NCI-H1105 (cell line): ENCODE measurements around the gene LEMD3.
"Not testable (repeated sequence)": the region's sequence is repeated elsewhere in the genome, so short reads cannot be mapped to it uniquely, and the experiment has no call there.

ENCODE experiments used
- DNase-seq: peaks from one replicate; lab custom pipeline; 2025; lab: John Stamatoyannopoulos, UW

LEMD3 gene

GRCh38 chr12:65279369-65280112 is 110.2 kb downstream of the LEMD3 start:
- no peak for DNase-seq

- no peak for DNase-seq
Observed at GRCh38 chr12:65280306-65280705, 110.9 kb downstream of the LEMD3 start.

- no peak for DNase-seq
Observed at GRCh38 chr12:65282840-65283239, 113.5 kb downstream of the LEMD3 start.

GRCh38 chr12:65285532-65285931 is 116.1 kb downstream of the LEMD3 start:
- not testable (repeated sequence) for DNase-seq

- no peak for DNase-seq
Observed at GRCh38 chr12:65287426-65287825, 118.0 kb downstream of the LEMD3 start.

- DNase-seq: no peak
Observed at GRCh38 chr12:65292241-65292640, 122.9 kb downstream of the LEMD3 start.

- DNase-seq: no peak
Observed at GRCh38 chr12:65293735-65294134, 124.4 kb downstream of the LEMD3 start.

- no peak for DNase-seq
Observed at GRCh38 chr12:65294641-65295262, 125.4 kb downstream of the LEMD3 start.

GRCh38 chr12:65296508-65297265 is 127.3 kb downstream of the LEMD3 start:
- DNase-seq: no peak
